ENCODE results near the gene COL13A1. TPM values are rescaled to one million over a fixed set of nuclear protein-coding genes. Genes with fewer than 3 reads are reported as not detected.
A peak's percentile ranks its signal among the peaks of the same experiment; 100 is the strongest.

The COL13A1 gene
- total and polyA plus RNA-seq, 2 of the 8 experiments (the other 6 are each of a cell fraction or from before 2014, with no cell fraction given), result 2.6 to 5.2 TPM

DNA sequence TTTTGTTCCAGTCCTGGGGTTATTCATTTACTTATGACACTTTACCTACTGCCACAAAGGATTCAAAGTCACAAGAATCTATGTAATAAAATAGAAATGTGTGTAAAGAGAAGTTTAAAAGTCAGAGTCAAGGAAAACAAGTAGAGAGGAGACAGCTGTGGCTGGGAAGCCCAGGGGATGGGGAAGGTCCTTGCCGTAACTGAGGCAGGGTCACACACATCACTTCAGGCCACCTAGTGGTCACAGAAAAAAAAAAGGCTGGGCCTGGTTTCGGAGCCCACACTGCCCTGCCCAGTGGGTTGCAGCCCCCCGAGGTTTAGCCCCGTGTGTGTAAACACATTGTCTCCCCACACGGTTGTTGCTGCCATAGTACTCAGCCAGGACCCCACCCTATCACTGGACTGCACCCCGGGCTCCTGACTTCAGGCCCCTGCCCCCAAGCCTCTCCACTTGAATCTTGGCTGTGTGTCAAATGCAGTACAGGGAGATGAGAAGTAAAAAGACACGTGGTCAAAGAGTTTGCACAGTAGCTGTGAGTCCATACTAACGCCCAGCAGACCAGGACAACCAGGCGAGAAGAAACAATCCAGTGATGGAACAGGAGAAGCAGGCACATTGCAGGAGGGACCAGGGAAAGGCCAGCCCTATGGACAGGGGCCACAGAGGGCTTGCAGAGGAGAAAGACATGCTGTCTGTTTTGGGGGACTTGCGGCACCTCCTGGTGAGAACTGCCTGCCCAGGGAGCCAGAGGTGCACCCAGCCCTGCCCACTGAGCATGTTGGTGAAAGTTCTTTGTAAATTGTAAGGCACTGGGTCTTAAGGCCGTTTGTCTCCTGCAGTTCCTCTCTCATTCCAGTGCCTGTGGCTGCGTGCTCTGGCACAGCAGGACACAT is 159.5 kb downstream of the COL13A1 start:
- H3K4me3 ChIP-seq (ENCODE audit: extremely low read depth in 1 of 4, insufficient read depth in 2 of 4, low read depth in 3 of 4, low read length in 4 of 4), result no peak overlapping the region
- H3K9ac ChIP-seq (replicated peaks in 1 of 4; ENCODE audit: extremely low read depth in 1 of 4, low read depth in 3 of 4, low read length in 3 of 4), result no peak overlapping the region
- H2BK120ac ChIP-seq (replicated peaks; ENCODE audit: low read depth, low read length), result no peak overlapping the region
- H3K23me2 ChIP-seq (ENCODE audit: low read depth, low read length), result no peaks in the 10 kb centered on the region
- H3K9me3 ChIP-seq (ENCODE audit: insufficient read depth in 2 of 2, low read depth in 1 of 2, low read length in 1 of 2), result no peaks in the 10 kb centered on the region
- H4K20me1 ChIP-seq (replicated peaks in 1 of 2; ENCODE audit: control insufficient read depth in 1 of 2, insufficient read depth in 2 of 2, low read length in 2 of 2), result no peaks in the 10 kb centered on the region
- H2BK5ac ChIP-seq (ENCODE audit: low read depth, low read length), result 0 out of 2 replicates have a peak overlapping the region, but pooled peaks have one; percentile 24
- H2AK5ac ChIP-seq (ENCODE audit: low read depth, low read length), result no peak overlapping the region
- H2BK12ac ChIP-seq (ENCODE audit: low read depth, low read length), result no peak overlapping the region
- no peaks in the 10 kb centered on the region for H3K79me1 ChIP-seq (ENCODE audit: low read depth, low read length)
- H2BK15ac ChIP-seq (ENCODE audit: low read length), result no peak overlapping the region
- peaks cover 0 to 3% (median 0%) of the 10 kb centered on the region in 4 experiments; a peak in 1 of 7 replicates for H3K4me1 ChIP-seq (replicated peaks in 1 of 4; ENCODE audit: control insufficient read depth in 3 of 4, insufficient read depth in 4 of 4, low read length in 3 of 4)
- H3K4ac ChIP-seq (replicated peaks; ENCODE audit: insufficient read length, low read depth, low read length), result no peak overlapping the region
- POLR2A ChIA-PET (ENCODE audit: partially characterized antibody), result no interaction called here
- no peak overlapping the region for H3K18ac ChIP-seq (ENCODE audit: extremely low read depth, low read length)
- no peak overlapping the region for H3K56ac ChIP-seq (replicated peaks; ENCODE audit: insufficient read length, low read depth, low read length)
- H3K36me3 ChIP-seq (ENCODE audit: control insufficient read depth in 2 of 4, insufficient read depth in 4 of 4, low read length in 3 of 4), result no peaks in the 10 kb centered on the region
- no peak overlapping the region for H3K23ac ChIP-seq (ENCODE audit: insufficient read length)
- no peak overlapping the region for H3K14ac ChIP-seq (ENCODE audit: insufficient read length)
- no peak overlapping the region for H4K5ac ChIP-seq (ENCODE audit: insufficient read length, low read depth, low read length)
- peaks cover 0 to 4% (median 1%) of the 10 kb centered on the region in 4 experiments; a peak in 1 of 7 replicates for H3K27me3 ChIP-seq (replicated peaks in 1 of 4; ENCODE audit: control insufficient read depth in 3 of 4, extremely low read depth in 1 of 4, insufficient read depth in 3 of 4, low read length in 3 of 4)
- CTCF ChIA-PET (ENCODE audit: partially characterized antibody), result interaction anchor here (0.7 to 8.4 kb wide), 17 partner anchors 10 to 317 kb away, joined by 3 to 94 read pairs (median 4); partner anchors contain the start of gene TYSND1
- FAIRE-seq (no peak), DNase-seq (ENCODE audit: low read depth in 1 of 2, low spot score in 2 of 2) (peak in 1 of 2 experiments; percentile 60)
- H2BK20ac ChIP-seq (ENCODE audit: low read length), result no peak overlapping the region
- H4K91ac ChIP-seq (replicated peaks; ENCODE audit: insufficient read length, low read length), result no peak overlapping the region
- WGBS, 2 experiments (ENCODE audit: extremely low coverage in 1 of 2, insufficient coverage in 1 of 2, insufficient read length in 1 of 2, insufficient replicate concordance in 2 of 2, low coverage in 1 of 2, low lambda C conversion rate in 2 of 2, missing lambda C conversion rate in 1 of 2), result 83% methylated on average over 12 of the region's 12 CpGs; no CpG with 5 or more reads in 1 of the 2 experiments
- no peak overlapping the region for H2AFZ ChIP-seq (ENCODE audit: low read length)
- no peak overlapping the region for H3K4me2 ChIP-seq (ENCODE audit: insufficient read depth in 1 of 2, low read depth in 2 of 2, low read length in 2 of 2)
- no peak overlapping the region for H4K8ac ChIP-seq (ENCODE audit: extremely low read depth, insufficient read depth, low read length)
- no peak overlapping the region for H3K27ac ChIP-seq (ENCODE audit: low read depth, low read length)
- no peaks in the 10 kb centered on the region for H3K79me2 ChIP-seq (ENCODE audit: control insufficient read depth in 1 of 2, insufficient read depth in 2 of 2, low read length in 2 of 2)
- TF ChIP-seq KDM4A (IDR thresholded peaks at IDR 0.05; ENCODE audit: low read depth, low read length, severe bottlenecking) (no peak), YY1 (IDR thresholded peaks at IDR 0.05; ENCODE audit: low read depth, low read length) (no peak), EP300 (IDR thresholded peaks at IDR 0.05; ENCODE audit: borderline replicate concordance in 1 of 2, low read depth in 2 of 2, low read length in 2 of 2) (no peak), NRF1 (IDR thresholded peaks at IDR 0.05; ENCODE audit: low read depth, low read length) (no peak), SP4 (IDR thresholded peaks at IDR 0.05; ENCODE audit: low read length) (no peak)
- TF ChIP-seq, protein P1, sequence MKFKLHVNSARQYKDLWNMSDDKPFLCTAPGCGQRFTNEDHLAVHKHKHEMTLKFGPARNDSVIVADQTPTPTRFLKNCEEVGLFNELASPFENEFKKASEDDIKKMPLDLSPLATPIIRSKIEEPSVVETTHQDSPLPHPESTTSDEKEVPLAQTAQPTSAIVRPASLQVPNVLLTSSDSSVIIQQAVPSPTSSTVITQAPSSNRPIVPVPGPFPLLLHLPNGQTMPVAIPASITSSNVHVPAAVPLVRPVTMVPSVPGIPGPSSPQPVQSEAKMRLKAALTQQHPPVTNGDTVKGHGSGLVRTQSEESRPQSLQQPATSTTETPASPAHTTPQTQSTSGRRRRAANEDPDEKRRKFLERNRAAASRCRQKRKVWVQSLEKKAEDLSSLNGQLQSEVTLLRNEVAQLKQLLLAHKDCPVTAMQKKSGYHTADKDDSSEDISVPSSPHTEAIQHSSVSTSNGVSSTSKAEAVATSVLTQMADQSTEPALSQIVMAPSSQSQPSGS (IDR thresholded peaks at IDR 0.05; ENCODE audit: low read length), result no peak
- TF ChIP-seq, protein P2, sequence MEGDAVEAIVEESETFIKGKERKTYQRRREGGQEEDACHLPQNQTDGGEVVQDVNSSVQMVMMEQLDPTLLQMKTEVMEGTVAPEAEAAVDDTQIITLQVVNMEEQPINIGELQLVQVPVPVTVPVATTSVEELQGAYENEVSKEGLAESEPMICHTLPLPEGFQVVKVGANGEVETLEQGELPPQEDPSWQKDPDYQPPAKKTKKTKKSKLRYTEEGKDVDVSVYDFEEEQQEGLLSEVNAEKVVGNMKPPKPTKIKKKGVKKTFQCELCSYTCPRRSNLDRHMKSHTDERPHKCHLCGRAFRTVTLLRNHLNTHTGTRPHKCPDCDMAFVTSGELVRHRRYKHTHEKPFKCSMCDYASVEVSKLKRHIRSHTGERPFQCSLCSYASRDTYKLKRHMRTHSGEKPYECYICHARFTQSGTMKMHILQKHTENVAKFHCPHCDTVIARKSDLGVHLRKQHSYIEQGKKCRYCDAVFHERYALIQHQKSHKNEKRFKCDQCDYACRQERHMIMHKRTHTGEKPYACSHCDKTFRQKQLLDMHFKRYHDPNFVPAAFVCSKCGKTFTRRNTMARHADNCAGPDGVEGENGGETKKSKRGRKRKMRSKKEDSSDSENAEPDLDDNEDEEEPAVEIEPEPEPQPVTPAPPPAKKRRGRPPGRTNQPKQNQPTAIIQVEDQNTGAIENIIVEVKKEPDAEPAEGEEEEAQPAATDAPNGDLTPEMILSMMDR (IDR thresholded peaks at IDR 0.05; ENCODE audit: control extremely low read depth in 1 of 3, insufficient read depth in 1 of 3, low read depth in 1 of 3, low read length in 3 of 3), result peak; percentile 45 to 64 (median 49)

Data from H1 (cell line).